ENCODE measurements around the gene GPR18.
"Not testable (repeated sequence)": the region's sequence is repeated elsewhere in the genome, so short reads cannot be mapped to it uniquely, and the experiment has no call there.

Gene GPR18

DNA sequence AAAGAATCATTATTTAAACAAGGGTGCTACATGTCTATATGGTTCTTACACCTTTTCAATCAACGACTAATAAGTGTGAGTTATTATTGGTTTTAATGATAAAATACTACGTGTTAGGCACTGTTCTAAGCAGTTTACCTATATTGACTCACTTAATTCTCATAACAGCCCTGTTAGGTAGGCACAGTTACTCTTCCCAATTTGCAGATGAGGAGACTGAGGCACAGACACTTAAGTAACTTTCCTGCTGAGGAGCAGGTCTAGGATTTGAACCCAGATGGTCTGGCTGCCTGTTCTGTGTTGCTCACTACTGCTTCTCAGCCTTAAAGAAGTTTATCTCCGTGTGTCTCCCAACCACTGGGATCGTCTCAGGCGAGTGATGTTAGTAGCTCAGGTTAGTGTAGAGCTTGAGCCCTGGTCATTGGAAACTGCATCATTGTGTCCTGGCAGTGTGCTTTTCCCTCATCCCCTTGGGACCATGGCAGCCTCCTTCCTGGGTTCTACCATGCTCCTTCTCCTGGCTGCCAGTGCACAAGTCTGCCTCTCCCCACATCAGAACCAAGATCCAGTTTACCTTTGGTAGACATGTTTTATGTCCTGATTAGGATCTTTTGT, 46.7 kb downstream of the GPR18 start:
- ATAC-seq (ENCODE audit: low read depth) (no peak), DNase-seq (ENCODE audit: low spot score in 2 of 2) (no peak)
- Mint-ChIP-seq H3K4me3 (no peak overlapping the region), H3K27me3 (no peaks in the 10 kb centered on the region), H3K9me3 (no peaks in the 10 kb centered on the region), H3K27ac (no peak overlapping the region), H3K4me1 (peaks cover 47% of the 10 kb centered on the region), H3K36me3 (peaks cover 25% of the 10 kb centered on the region)

DNA sequence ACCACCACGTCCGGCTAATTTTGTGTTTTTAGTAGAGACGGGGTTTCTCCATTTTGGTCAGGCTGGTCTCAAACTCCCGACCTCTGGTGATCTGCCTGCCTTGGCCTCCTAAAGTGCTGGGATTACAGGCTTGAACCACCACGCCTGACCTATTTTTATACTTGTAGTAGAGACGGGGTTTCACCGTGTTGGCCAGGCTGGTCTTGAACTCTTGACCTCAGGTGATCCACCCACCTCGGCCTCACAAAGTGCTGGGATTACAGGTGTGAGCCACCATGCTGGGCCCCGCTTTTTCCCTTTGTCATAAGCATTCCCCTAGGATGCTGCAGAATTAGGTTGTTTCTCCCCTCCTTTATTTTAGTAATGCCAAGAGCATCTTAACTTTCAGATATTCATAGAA, 47.6 kb downstream of the GPR18 start:
- DNase-seq (ENCODE audit: low spot score in 2 of 2); H3K9me3 Mint-ChIP-seq; H3K27me3 Mint-ChIP-seq; H3K4me3 Mint-ChIP-seq; H3K27ac Mint-ChIP-seq; ATAC-seq (ENCODE audit: low read depth): not testable (repeated sequence)
- H3K36me3 Mint-ChIP-seq, result peaks cover 29% of the 10 kb centered on the region
- peaks cover 54% of the 10 kb centered on the region for H3K4me1 Mint-ChIP-seq

DNA sequence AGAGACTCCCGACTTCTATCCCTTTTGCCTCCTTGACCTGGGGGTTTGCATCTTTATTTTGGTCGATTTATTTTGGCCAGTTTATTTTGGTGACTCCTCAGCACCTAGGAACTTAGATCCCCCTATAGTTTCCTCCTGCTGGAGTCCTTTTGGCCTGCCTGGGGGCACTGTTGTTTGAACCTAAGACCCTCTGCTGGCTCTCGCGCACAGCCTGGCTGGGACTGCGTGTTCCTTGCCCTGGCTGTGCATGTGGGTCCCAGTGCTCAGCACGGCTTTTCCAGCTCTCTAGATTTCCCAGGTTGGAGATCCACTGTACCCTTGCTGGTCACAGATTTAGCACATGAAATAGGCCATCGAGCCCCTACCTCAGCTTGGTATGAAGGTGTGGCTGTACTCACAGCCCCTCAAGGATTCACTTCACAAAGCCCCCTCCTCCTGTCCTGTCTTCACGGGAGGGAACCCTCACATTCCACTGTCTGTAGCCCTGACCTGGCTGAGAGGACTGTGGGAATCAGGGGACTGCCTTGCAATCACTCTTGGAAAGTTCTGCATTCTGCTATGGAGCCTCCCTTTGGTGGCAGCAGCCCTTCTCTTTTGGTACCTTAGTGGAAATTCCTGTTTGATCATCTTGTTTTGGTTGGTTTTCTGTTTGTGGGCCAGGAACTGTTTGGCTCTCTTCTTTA, 49.2 kb downstream of the GPR18 start:
- no peaks in the 10 kb centered on the region for H3K9me3 Mint-ChIP-seq
- no peak for ATAC-seq (ENCODE audit: low read depth)
- no peak for DNase-seq (ENCODE audit: low spot score in 2 of 2)
- H3K36me3 Mint-ChIP-seq, result peaks cover 27% of the 10 kb centered on the region
- no peaks in the 10 kb centered on the region for H3K27me3 Mint-ChIP-seq
- H3K27ac Mint-ChIP-seq, result no peak overlapping the region
- no peak overlapping the region for H3K4me3 Mint-ChIP-seq
- H3K4me1 Mint-ChIP-seq, result peaks cover 53% of the 10 kb centered on the region

DNA sequence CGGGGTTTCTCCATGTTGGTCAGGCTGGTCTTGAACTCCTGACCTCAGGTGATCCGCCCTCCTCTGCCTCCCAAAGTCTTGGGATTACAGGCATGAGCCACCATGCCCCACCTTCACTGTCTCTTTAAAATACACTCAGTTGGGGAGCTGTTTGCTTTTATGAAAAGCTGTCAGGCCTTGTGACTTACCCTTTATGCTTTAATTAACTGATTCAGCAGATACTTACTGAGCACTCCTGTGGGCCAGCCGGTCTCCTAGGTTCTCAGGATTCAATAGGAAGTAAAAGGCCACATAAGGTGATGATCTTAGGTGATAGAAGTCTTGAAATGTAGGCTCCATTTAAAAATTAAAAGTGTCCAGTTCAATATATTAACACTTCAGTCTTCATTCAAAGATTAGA, 50.0 kb downstream of the GPR18 start:
- H3K4me1 Mint-ChIP-seq, result peaks cover 60% of the 10 kb centered on the region
- peaks cover 26% of the 10 kb centered on the region for H3K36me3 Mint-ChIP-seq
- no peak for ATAC-seq (ENCODE audit: low read depth)
- no peak for DNase-seq (ENCODE audit: low spot score in 2 of 2)
- H3K4me3 Mint-ChIP-seq, result no peak overlapping the region
- no peaks in the 10 kb centered on the region for H3K27me3 Mint-ChIP-seq
- H3K9me3 Mint-ChIP-seq, result no peaks in the 10 kb centered on the region
- H3K27ac Mint-ChIP-seq, result no peak overlapping the region

DNA sequence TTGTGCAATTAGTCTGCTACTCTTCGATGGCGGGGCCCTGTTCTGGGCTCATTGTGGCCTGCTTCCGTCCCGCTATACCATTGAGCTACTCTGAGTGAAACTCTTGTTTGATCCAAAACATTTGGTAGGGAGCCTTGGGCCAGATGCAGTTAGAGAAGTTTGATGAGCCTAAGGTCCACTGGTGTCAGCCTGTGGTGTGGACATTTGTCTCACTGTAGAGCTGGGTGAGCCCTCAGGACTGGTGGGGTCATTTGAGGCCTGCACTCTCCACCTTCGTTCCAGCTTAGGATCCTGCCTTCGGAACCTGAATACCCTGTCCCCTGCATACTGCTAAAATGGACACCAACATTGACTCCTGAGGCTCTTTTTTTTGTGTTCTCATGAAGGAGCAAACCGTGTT, 50.7 kb downstream of the GPR18 start:
- no peaks in the 10 kb centered on the region for H3K27me3 Mint-ChIP-seq
- no peak overlapping the region for H3K4me3 Mint-ChIP-seq
- H3K9me3 Mint-ChIP-seq, result no peaks in the 10 kb centered on the region
- H3K4me1 Mint-ChIP-seq, result peaks cover 62% of the 10 kb centered on the region
- no peak for ATAC-seq (ENCODE audit: low read depth)
- no peak for DNase-seq (ENCODE audit: low spot score in 2 of 2)
- peaks cover 26% of the 10 kb centered on the region for H3K36me3 Mint-ChIP-seq
- H3K27ac Mint-ChIP-seq, result no peak overlapping the region

DNA sequence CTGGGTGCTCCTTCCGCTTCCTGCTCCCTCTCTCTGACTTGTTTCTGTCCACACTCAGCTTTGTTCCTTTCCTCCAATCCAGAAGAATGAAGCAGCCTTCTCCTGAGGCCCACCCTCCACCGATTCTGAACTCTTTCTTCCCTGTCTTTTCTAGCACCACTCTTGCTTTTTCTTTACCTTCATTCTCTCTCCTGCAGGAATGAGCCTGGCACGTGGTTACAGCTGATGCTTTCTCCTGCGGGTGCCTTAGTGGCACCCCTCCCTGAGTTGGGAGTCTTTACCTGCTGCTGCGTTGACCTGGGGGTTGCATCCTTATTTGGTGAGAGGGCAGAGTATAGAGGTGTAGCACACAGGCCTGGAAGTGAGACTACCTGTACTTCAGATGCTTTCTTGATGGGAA, 51.3 kb downstream of the GPR18 start:
- ATAC-seq (ENCODE audit: low read depth), result no peak
- H3K27ac Mint-ChIP-seq, result no peak overlapping the region
- peaks cover 65% of the 10 kb centered on the region for H3K4me1 Mint-ChIP-seq
- H3K9me3 Mint-ChIP-seq, result no peaks in the 10 kb centered on the region
- H3K4me3 Mint-ChIP-seq, result no peak overlapping the region
- peaks cover 24% of the 10 kb centered on the region for H3K36me3 Mint-ChIP-seq
- DNase-seq (ENCODE audit: low spot score in 2 of 2), result no peak
- H3K27me3 Mint-ChIP-seq, result no peaks in the 10 kb centered on the region

DNA sequence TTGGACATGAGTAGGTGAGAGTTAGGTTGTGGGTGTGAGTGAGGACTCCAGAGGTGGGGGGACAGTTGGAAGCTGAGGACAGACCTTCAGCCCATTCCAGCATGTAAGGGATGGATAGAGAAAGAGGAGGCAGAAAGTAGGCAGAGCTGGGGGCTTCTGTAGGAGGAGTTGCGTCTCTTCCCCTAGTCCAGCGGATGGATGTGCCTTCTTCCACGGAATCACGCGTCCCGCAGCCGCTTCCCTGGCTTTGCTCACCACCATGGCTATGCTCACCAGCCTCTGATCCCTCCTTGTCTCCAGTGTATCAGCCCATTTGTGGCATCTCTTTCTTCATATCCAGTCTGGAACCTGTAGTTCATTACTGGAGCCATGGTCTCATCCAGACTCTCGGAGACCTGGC, 52.0 kb downstream of the GPR18 start:
- Mint-ChIP-seq H3K4me3 (no peak overlapping the region), H3K9me3 (no peaks in the 10 kb centered on the region), H3K36me3 (peaks cover 20% of the 10 kb centered on the region), H3K27me3 (no peaks in the 10 kb centered on the region), H3K27ac (no peak overlapping the region), H3K4me1 (peaks cover 64% of the 10 kb centered on the region)
- DNase-seq (ENCODE audit: low spot score in 2 of 2) (no peak), ATAC-seq (ENCODE audit: low read depth) (no peak)

DNA sequence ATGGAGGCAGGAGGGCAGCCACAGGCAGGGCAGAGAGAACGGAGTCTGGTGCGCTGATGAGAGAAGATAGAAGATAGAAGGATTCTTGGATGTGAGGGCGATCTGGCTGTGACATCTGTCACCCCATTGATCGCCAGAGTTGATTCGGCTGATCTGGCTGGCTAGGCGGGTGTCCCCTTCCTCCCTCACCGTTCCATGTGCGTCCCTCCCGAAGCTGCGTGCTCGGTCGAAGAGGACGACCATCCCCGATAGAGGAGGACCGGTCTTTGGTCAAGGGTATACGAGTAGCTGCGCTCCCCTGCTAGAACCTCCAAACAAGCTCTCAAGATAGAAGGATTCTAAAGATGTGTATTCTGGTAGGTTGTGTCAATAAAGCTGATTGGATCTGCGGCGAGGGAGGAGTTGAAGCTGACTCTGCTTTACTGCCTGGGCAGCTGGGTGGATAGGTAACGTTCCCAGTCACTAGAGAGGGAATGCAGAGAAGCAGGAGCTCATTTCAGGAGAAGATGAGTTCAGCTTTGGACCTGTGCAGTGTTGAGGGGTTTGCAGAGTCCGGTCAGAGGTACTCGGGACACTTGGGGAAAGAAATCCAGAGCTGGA, 52.5 kb downstream of the GPR18 start:
- peak overlapping the region; percentile 78 for H3K4me3 Mint-ChIP-seq
- no peaks in the 10 kb centered on the region for H3K27me3 Mint-ChIP-seq
- H3K4me1 Mint-ChIP-seq, result peaks cover 60% of the 10 kb centered on the region
- DNase-seq (ENCODE audit: low spot score in 2 of 2) (no peak), ATAC-seq (ENCODE audit: low read depth) (no peak)
- peaks cover 20% of the 10 kb centered on the region for H3K36me3 Mint-ChIP-seq
- H3K9me3 Mint-ChIP-seq, result no peaks in the 10 kb centered on the region
- peak overlapping the region; percentile 66 for H3K27ac Mint-ChIP-seq
